Stimulated activated CD8-positive, alpha-beta memory T cell treated with anti-CD3 and anti-CD28 coated beads, Interleukin-7, amount 100 ng/mL, for 4 hours (primary cell): ENCODE data around the gene NMNAT1.
"Not testable (repeated sequence)": the region's sequence is repeated elsewhere in the genome, so short reads cannot be mapped to it uniquely, and the experiment has no call there.

Experiments
- DNase-seq, 2 donors: peaks; one replicate each; pipeline ENCODE4 v3.0.0-alpha.2; 2020; ENCODE audit warnings: low read depth in 2 of 2

The NMNAT1 gene

DNA sequence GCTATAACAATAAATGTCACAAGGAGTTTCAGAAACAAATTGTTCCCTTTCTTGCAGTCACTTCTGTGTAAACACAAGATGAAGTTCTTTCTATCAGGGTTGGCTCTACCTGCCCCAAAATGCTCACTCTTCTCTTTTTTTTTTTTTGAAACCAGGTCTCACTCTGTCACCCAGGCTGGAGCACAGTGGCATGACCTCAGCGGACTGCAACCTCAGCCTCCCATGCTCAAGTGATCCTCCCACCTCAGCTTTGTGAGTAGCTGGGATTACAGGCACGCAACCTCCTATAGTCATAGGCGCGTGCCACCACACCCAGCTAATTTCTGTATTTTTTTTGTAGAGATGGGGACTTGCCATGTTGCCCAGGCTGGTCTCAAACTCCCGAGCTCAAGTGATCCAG, 22.7 kb upstream of the NMNAT1 start:
- no peak for DNase-seq

DNA sequence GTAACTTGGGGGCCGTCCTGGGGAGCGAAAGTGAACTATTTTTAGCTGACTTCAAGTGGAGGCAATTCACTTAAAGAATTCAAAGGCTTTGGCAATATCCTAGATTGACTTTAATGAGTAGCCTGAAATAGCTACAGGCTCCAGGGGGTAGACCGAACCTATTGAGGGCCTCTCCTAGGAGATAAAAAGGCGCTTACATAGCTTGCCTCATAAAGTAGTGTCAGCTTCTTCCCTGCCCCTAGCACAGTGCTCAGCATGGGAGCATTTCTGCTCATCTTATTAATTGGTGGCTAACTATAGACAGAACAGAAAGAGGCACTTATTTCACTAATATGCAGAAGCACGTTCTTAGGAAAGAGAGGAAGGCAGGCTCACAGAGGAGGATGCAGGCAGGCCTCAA, 20.9 kb upstream of the NMNAT1 start:
- DNase-seq: no peak

DNA sequence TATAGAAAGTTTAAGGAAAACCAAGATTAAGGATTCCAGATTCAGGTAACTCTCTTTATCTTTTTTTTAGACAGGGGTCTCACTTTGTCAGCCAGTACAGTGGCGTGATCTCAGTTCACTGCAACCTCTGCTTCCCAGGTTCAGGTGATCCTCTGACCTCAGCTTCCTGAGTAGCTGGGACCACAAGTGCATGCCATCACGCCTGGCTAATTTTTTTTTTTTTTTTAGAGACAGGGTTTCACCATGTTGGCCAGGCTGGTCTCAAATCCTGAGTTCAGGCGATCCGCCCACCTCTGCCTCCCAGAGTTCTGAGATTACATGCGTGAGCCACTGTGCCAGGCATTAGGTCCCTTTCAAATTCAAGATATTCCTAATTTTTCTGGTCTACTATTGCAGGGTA, 16.0 kb upstream of the NMNAT1 start:
- DNase-seq: no peak

- no peak for DNase-seq
Observed at GRCh38 chr1:9929431-9930385, 13.6 kb upstream of the NMNAT1 start.

DNA sequence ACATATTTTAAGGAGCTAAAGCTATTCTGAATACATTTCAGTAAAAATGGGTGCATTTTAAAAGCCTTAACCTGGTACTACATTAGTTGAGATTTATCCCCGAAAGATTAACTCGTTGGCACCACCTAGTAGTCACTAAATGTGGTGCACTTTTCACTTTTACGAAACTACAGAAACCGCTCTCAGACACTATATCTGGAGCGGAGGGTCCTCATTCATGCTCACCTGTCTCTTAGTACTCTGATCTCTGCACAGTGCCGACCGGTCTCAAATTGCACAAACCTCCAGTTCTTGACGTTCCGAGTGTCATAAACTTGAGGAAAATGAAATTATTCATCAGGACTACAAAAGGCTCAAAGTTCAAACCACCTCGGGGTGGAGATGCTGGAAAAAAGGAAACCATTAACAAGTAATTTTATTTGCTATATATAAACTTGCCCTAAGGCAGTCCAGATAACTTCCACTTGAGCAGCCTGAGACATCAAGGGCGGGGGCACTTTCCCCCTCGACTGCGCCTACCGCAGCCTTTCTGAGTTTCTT, 806 bp upstream of the NMNAT1 start:
- DNase-seq: no peak

DNA sequence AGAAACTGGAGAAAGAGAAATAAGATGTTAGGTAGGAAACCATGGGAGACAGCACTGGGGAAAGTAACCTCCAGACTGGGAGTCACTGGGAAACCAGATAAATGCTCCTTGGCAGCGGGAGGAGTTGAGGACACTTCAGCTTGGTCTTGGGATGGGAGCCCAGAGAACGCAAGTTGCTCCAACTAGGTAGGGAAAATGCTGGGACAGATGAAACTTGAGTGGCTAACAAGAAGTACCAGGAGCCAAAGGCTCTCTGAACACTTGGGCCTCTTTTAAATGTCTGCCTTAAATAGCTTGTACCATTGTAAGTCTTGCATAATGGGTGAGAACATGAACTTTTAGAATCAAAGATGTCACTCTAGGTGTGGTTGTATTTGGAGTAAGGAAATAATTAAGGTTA, 3.0 kb downstream of the NMNAT1 start:
- no peak for DNase-seq

GRCh38 chr1:9957726-9958125, 14.5 kb downstream of the NMNAT1 start:
- DNase-seq: no peak

- no peak for DNase-seq
Observed at GRCh38 chr1:9960011-9960410, 16.7 kb downstream of the NMNAT1 start.

DNA sequence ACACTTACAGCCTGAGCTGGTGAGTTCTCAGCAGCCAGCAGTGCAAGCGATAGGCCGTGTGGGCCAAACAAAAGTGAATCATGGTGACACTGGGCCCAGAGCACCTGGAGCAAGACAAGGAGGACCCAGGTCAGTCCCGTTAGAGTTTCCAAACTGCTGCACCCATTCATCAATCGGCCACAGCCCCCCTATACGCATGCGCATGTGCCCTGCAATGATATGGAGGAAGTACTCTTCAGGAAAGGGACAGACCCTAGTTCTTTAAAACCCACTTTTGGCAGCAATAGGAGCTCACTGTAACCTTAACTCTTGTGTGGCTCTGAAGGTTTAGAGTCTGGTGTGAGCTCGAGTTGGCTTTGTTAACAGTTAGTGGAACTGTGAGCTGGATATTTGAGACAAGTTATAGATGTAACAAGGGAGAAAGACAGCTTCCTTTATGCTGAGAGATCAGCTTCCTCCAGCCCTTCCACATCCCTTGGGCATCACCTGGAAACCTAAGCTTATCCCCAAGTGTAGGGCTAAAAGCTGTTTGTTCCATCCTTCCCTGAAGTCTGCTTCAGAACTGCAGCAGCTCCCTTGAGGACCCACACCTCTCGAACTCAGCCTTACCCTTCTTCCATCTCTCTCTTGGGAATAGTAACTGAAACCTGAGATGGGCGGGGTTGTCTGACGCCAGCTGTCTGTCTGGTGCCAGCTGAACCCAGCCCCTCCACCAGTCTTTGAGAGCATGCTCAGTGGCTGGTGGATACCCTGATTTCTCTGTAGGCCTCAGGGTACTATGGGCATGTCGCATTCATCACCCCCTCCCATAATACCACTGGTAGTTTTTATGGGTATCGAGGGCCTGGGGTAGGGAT, 17.7 kb downstream of the NMNAT1 start:
- DNase-seq: no peak

DNA sequence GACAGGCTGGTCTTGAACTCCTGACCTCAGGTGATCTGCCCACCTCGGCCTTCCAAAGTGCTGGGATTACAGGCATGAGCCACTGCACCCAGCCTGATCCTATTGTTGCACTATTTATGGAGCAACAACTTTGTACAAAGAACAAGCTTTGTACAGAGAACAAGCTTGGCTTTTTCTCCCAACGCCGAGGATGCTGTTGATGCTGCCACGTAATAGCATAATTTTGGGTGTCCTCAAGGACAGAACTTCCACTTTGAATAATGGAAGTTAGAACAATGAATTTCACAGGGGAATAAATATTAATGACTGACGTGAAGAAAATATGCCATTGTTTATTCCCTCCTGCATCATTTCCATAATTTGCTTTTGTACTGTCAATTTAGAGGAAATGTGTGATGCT, 41.0 kb downstream of the NMNAT1 start:
- DNase-seq: no peak

- no peak for DNase-seq
Observed at GRCh38 chr1:9985001-9985400, 41.7 kb downstream of the NMNAT1 start.

- DNase-seq: no peak
Observed at GRCh38 chr1:9989773-9990172, 46.5 kb downstream of the NMNAT1 start.

- no peak for DNase-seq
Observed at GRCh38 chr1:9990944-9991343, 47.7 kb downstream of the NMNAT1 start.

DNA sequence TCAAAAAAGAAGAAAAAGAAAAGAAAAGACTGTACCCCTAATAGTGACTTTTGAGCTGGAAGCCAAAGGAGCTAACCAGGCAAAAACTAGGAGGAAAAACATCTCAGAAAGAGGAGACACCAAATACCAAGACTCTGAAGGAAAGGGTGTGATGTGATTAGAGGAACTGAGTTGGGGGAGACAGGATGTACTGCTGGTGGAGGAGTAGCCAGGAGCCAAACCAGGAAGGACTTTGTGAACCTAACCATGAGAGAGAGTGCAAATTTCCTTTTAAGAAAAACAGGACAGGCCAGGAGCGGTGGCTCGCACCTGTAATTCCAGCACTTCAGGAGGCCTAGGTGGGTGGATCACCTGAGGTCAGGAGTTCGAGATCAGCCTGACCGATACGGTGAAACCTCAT, 49.6 kb downstream of the NMNAT1 start:
- no peak for DNase-seq

DNA sequence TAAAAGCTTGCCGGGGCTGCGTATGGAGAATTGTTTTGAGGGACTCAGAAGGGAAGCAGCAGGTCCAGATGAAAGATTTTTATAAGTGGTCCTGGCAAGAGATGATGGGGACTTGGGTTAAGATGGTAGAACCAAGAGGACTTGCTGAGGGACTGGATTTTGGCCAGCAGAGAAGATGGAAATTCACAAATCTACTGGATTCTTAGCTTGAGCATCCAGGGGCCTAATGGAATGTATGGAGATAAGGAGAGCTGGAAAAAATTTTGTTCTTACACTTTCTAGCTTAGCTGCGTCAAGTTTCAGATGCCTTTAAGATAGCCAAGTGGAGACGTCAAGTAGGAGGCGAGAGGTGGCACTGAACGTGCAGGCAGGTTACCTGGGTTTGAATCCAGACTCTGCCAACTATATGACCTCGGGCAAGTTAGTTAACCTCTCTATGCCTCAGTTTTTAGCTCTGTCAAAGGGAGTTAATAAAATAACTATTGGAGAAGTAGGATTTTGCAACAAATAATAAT, 50.3 kb downstream of the NMNAT1 start:
- DNase-seq: no peak

- DNase-seq: peak in 1 of 2 donors; percentile 6
Observed at GRCh38 chr1:9996624-9997582, 53.6 kb downstream of the NMNAT1 start, which contains the start of gene RBP7. Gene RBP7 (plus strand): TSS chr1:9997228. CDS start chr1:9997259, 31 bp downstream.

- no peak for DNase-seq
Observed at GRCh38 chr1:10001016-10001665, 57.9 kb downstream of the NMNAT1 start.

DNA sequence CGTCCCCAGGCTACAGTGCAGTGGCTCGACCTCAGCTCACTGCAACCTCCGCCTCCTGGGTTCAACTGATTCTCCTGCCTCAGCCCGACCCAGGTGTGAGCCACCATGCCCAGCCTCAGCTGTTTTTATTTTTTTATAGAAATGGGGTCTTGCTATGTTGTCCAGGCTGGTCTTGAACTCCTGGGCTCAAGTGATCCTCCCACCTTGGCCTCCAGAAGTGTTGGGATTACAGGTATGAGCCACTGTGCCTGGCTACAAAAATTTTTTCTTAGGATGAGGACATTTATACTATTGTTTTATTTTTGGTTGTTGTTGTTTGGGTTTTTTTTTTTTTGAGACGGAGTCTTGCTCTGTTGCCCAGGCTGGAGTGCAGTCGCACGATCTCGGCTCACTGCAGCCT, 62.0 kb downstream of the NMNAT1 start:
- DNase-seq: not testable (repeated sequence)

DNA sequence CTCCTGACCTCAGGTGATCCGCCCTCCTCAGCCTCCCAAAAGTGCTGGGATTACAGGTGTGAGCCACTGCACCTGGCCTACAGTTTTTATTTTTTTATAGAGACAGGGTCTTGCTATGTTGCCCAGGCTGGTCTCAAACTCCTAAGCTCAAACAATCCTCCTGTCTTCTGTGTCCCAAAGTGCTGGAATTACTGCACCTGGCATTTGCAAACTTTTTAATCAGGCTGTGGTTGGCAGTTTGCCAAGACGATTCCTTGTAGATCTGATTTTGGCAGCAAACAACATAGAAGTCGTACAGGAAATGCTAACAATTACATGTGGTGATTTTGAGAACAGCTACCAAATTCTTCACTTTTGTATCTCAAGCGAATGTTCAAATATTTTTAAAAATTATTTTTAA, 63.9 kb downstream of the NMNAT1 start:
- no peak for DNase-seq

DNA sequence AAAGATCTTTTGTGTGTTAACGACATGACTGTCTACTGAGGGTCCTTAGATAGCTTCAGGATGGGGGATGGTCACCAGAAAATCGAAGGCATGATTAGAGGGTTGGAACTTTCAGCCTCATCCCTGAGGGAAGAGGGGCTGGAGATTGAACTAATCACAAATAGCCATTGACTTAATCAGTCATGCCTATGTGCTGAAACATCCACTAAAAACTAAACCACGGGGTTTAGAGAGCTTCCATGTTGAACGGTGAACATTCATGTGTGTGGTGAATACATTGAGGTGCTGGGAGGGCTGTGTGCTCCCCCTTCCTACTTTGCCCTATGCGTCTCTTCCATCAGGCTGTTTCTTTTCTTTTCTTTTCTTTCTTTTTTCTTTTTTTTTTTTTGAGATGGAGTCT, 70.7 kb downstream of the NMNAT1 start:
- no peak for DNase-seq
